ENCODE data around the gene ABHD17C.

- TF ChIP-seq CTCF (conservative IDR thresholded peaks at IDR 0.05) (no peak), EZH2 (IDR thresholded peaks at IDR 0.05; ENCODE audit: low read depth) (no peak)
These were observed 48.2 kb downstream of the ABHD17C start for GRCh38 chr15:80743189-80743833.

All from PC-9 (cell line).